HG03095 (cell line): Measurements from ENCODE around the gene CTSE.
"Not testable (repeated sequence)": the region's sequence is repeated elsewhere in the genome, so short reads cannot be mapped to it uniquely, and the experiment has no call there.

Experiments used
- ATAC-seq: cut with Tn5 transposase; IDR thresholded peaks from one replicate; pipeline ENCODE4 v1.9.1; 2021; ENCODE audit warnings: moderate library complexity; ENCODE audit not compliant: unreplicated experiment

Gene CTSE

GRCh38 chr1:206020393-206021007 is 3.2 kb downstream of the CTSE start:
- no peak for ATAC-seq

- no peak for ATAC-seq
These were observed 8.6 kb downstream of the CTSE start for GRCh38 chr1:206015071-206015470.

- no peak for ATAC-seq
These were observed 9.1 kb downstream of the CTSE start for GRCh38 chr1:206014601-206015000.

- ATAC-seq: no peak
These were observed 10.5 kb downstream of the CTSE start for GRCh38 chr1:206013026-206013795.

- ATAC-seq: peak; percentile 86
These were observed 11.4 kb downstream of the CTSE start for GRCh38 chr1:206012086-206012859.

- no peak for ATAC-seq
These were observed 12.6 kb downstream of the CTSE start for GRCh38 chr1:206011057-206011456.

GRCh38 chr1:206010060-206010459 is 13.6 kb downstream of the CTSE start:
- ATAC-seq: no peak

- ATAC-seq: no peak
These were observed 16.7 kb downstream of the CTSE start for GRCh38 chr1:206006946-206007345.

- ATAC-seq: no peak
These were observed 17.9 kb downstream of the CTSE start for GRCh38 chr1:206005778-206006180.

GRCh38 chr1:206005234-206005633 is 18.5 kb downstream of the CTSE start:
- no peak for ATAC-seq

- ATAC-seq: no peak
These were observed 18.9 kb downstream of the CTSE start for GRCh38 chr1:206004826-206005225.

- no peak for ATAC-seq
These were observed 19.6 kb downstream of the CTSE start for GRCh38 chr1:206003854-206004800.

- ATAC-seq: no peak
These were observed 20.6 kb downstream of the CTSE start, which contains the start of gene RAB7B for GRCh38 chr1:206002871-206003801. Gene RAB7B (minus strand): TSS chr1:206003395. CDS start chr1:205994135, 9,260 bp downstream.

- no peak for ATAC-seq
These were observed 21.5 kb downstream of the CTSE start for GRCh38 chr1:206002160-206002559.

- ATAC-seq: no peak
These were observed 22.2 kb downstream of the CTSE start for GRCh38 chr1:206001476-206001888.

GRCh38 chr1:206000641-206001339 is 22.9 kb downstream of the CTSE start:
- no peak for ATAC-seq

GRCh38 chr1:205998457-205999241 is 25.0 kb downstream of the CTSE start:
- ATAC-seq: no peak

GRCh38 chr1:205996641-205997040 is 27.1 kb downstream of the CTSE start:
- ATAC-seq: not testable (repeated sequence)
